ENCODE results near the gene NPHS2.

- no peak for TF ChIP-seq POLR2AphosphoS5 (IDR thresholded peaks at IDR 0.05; ENCODE audit: borderline replicate concordance, low read depth, low read length)
- no peak for TF ChIP-seq EZH2 (IDR thresholded peaks at IDR 0.05)
These were observed 22.9 kb upstream of the NPHS2 start for GRCh38 chr1:179598631-179599030.

All from SK-N-MC (cell line).